GM18508 (cell line): ENCODE measurements around the gene ZFYVE28.

Experiments
- ATAC-seq: cut with Tn5 transposase; IDR thresholded peaks from one replicate; pipeline ENCODE4 v1.9.1; 2021; ENCODE audit warnings: moderate number of reproducible peaks; ENCODE audit not compliant: insufficient read depth, unreplicated experiment

The ZFYVE28 gene

DNA sequence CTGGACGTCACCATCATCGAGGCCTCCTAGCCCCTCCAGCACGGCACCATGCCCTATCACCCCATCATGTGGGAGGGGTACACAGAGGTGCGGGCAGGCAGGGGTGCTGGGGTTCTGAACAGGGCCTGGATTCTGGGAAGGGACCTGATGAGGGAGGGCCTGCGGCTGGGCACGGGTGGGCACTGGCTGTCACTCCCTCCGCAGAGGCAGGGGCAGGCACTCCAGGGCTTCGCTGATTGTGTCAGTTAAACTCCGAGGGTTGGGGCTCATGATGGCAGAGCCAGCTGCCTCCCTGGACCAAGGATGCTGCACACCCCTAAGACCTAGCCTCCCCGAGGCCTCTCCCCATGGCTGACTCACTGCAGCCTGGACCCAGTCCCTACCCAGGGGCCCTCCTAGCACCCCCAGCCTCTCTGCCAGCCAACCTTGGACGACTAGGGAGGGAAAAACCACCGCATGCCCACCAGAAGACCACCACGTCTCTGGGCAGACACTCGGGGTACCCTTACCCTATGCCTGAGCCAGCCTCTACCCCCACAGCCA, 45.9 kb downstream of the ZFYVE28 start:
- no peak for ATAC-seq

DNA sequence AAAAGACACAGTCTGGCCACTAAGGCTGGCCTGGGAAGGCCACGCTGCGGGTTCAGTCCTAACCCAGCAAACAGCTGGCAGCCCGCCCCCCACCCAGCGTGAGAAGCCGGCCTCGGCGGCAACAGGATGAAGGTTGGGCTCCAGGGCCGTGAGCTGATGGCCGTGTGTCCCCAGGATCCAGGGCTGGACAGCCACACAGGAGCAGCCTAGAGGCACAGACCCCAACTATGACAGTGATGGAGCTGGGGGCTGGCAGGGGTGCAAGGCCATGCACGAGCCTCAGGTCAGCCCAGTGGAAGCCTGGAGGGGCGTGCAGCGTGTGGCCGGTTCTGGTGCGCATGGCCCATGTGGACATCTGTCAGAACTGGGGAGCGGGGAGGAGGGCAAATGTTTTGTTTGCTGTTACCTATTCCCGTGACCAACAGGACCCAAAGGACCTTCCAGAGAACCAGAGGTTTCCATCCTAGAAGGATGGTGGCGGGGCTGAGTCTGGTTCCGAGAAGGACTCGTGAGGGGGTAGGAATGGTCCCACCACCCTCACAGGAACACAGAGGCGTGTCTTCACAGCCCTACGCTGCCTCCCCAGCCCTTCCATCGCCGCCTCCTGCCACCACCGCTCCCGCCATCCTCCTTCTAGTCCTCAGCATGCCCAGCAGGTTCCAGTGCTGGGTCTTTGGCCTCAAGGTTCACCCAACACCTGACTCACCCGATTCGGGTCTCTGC, 46.5 kb downstream of the ZFYVE28 start:
- ATAC-seq = no peak

DNA sequence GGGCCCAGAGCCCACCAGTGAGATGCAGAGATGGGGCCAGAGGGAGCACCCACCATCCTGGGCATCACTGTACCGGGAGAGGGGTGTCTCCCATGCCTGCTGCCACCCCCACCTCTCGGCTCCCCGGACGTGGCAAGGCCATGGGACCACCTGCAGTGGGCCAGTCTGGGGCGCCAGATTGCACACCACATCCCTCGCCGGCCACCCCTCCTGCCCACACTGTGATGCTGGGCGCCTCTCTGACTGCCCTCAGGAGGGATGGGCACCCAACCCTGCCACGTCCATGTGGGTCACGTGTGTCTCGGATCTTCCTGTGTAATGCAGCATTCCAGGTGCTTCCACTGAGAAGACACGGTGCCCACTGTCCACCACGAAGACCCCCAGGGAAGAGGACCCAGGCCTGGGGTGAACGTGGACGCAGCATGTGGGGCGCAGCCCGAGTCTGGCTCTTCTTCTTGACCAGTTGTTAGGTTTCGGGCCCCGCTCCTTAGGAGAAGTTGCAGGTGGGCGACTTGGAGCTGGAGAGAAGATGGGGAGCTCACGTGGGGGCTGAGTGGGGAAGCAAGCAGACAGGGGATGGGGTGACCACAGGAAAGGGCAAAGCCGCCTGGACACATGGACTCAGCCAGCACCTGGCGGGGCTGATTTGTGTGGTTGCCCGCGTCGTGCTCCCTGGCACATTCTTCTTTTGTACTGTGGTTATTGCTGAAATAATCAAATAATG, 47.7 kb downstream of the ZFYVE28 start:
- ATAC-seq = no peak

DNA sequence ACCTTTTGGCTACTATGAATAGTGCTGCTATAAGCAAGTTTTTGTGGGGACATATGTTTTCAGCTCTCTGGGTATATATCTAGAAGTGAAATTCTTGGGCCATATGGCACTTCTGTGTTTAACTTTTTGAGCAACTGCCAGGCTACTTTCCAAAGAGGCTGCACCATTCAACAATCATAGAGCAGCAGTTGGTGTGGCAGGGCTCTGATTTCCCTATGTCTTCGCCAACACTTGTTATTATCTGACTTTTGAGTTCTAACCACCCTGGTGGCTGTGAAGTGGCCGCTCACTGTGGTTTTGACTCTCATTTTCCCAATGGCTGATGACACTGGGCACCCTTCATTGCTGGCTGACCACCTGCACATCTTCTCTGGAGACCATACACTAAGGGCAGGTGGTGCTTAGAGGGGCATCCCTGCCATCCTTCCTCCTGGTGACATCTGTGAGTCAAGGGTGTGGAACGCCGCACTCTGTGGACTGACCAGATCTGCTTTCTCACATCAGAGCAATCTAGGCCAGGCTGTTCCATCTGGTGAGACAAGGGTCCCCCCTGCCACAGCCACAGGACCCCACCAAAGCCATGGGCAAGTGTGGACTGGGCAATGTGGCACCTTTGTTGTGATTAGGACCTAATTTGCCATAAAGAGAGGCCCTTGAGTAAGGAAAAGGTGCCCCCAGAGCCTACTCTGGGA, 49.6 kb downstream of the ZFYVE28 start:
- ATAC-seq = no peak

DNA sequence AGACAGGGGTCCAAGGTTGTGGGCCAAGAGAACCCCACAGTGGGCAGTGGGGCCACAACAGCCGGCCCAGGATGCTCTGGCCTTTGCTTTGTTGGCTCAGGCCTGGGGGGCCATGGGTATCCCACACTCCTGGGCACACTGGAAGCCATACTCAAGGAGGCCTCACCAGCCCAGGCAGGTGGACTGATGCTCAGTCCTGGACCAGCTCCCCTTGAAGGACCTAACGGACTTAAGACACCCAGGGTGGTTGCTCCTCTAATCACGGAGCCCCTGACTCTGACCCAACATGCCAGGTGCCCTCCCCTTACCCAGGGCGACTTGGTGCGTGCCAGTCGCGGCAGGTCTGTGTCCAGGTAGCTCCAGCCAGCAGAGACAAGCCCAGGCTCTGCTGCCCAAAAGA, 50.8 kb downstream of the ZFYVE28 start:
- no peak for ATAC-seq

DNA sequence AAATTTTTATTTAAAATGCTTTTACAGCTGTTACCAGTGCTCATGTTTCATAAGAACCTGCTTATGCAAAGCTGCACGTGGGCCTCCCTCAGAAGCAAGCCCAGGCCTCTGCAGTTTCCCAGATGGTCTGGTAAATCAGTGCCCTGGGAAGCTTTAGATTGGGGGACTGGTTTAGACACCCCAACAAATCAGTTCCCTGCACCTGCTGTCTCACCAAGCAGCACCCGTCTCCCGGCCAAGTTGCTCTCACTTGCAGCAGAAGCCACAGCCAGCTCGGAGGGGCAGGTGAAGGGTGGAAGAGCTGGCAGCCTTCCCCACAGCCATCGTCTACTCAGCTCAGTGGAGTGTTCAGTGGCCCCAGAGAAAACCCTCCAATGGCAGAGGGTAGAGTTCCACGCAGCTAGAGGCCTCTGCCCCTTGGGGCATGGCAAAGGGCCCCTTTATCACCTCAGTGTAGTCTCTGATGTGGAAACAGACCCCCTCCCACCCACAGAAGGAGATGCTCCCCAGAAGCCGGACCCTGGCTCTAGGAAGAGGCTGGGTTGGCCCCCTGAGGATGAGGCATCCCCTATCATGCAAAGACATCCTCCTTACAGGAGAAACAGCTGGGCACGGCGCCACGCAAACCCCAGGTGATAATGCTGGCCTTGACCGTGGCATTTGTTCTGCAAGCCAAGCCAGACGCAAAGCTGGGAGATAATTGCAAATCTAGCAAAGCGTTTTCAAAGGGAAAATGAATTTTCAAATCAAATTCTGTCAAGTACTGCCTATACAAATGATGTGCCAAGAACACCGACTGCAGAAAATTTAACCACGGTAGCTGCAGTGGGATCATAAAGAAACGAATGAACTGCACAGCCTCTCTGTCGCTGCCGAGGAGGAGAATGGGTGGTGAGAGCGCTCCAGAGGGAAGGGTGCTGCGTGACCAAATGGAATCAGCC, 51.9 kb downstream of the ZFYVE28 start:
- ATAC-seq = no peak

DNA sequence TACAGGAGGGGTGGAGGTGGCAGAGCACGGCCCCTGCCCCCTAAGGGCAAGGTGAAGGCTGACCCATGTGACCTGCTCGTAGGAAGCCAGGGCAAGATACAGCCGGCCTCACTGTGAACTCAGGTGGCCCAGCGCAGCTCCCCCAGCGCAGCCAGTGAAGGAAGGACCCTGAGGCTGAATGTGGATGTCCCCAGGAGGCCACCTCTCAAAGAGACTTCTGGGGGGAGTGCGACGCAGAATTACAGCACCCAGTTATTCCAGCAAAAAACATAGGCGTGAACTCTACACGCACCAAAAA, 52.6 kb downstream of the ZFYVE28 start:
- ATAC-seq = no peak

DNA sequence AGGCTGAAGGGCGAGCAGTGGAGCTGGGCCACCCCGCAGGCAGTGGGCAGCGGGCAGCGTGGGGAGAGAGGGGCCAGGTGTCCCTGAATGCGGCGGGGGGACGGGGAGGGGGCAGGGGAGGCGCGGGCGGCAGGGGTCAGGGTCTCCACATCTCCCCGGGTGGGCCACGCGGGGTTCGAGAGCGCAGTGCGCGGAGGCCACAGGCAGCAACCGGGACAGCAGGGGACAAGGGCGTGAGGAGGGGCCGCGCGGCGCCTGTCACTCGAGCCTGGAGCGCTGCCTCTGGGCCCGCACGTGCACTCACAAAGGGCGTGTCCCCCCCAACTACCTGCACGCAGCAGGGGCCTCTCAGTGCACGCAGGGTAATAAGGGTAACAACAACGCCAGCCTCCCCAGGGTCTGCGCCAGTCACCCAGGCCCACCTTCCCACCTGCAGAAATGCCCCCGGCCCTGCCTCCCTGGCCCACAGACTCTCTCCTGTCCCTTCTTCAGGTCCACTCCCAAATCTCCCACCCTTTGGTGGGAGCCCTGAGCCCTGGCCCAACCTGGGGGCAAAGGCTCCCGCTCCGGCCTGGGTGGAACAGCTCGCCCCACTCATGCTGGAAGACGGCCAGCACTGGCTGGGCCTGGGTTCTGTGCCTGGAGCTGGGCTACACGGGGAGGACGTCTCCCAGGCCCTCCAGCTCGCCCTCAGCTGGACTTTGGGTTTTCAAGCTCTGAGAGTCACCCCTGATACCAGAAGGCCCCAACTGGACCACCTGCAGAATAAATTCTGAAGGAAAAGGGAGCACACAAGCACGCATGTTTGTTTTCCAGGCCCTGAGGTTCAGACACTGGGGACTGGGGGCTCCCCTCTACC, 53.2 kb downstream of the ZFYVE28 start:
- no peak for ATAC-seq

DNA sequence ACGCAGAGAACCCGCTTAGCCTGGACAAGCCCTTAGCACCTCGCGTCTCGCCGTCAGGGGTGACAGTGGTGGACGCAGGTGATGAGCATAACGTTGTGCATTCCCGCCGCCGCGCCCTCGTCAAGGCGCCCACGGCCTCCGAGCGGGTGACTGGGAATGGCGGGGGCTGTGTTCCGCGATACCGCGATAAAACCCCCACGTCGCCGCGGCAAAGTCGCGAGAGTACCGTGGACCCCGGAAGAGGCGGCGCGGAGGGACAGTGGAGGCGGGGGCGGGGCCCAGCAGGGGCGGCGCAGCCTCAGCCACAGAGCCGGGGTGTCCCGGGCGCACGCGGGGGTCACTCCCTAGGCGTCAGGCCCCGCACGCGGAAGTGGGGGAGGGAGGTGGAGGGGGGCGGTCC, 53.8 kb downstream of the ZFYVE28 start:
- ATAC-seq = no peak

DNA sequence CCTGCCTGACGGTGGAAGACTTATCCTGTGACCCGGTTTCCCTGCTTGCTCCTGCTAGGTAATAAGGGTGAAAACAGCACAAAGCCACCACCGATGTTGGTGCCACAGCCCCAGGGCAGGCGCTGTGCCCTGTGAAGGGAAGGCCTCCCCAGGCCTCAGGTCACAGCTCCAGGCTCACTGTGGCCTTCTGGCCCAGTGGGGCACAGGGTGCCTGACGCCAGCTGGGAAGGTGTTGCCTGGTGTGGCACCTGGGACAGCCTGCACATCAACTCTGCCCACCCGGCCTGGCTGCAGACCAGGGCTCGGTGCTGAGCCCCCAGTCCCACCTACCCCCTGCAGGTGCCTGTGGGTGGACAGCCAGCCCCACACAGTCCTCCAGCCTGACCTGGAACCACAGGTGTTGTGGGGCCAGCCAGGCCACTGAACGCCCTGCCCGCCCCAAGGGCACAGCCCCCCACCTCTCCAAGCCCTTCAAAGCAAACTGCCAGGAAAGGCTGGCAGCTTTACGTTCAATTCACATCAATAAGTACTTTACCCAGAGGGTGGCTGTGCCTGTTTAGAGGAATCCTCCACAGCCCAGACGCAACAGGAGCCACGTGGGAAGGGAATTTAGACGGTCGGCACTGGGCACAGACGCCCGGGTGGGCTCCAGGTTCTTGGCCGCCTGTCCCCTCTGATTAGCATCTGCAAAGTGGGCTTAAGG, 54.3 kb downstream of the ZFYVE28 start:
- no peak for ATAC-seq

DNA sequence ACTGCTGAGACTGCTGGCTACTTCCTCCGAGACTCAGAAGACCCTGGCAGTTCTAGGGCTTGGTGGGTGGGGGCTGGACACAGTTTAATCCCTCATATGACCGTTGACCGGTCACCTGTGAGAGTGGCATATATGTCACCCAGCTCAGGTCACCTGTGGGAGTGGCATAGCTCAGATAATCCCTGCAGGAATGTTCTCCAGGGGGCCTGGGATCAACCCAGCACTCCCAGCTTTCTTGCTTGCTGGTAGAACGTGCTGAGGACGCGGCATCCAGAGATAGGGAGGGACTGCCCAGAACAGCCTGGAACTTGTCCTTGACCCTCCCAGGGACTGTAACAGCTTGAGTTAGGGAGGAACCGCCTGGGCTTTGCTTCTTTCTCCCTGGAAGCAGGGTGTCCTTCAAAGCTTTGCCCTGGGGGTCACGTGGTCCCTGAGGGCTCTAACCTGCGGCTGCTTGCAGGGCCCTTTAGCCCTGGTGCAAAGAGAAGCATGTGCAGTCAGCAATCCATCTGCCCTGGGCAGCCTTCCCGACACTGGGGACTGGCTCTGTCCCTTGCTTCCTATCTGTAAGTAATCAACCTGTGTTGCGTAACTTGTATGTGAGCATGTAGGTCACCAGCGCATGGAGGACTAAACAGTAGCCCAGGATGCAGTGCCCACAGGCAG, 55.3 kb downstream of the ZFYVE28 start:
- no peak for ATAC-seq

DNA sequence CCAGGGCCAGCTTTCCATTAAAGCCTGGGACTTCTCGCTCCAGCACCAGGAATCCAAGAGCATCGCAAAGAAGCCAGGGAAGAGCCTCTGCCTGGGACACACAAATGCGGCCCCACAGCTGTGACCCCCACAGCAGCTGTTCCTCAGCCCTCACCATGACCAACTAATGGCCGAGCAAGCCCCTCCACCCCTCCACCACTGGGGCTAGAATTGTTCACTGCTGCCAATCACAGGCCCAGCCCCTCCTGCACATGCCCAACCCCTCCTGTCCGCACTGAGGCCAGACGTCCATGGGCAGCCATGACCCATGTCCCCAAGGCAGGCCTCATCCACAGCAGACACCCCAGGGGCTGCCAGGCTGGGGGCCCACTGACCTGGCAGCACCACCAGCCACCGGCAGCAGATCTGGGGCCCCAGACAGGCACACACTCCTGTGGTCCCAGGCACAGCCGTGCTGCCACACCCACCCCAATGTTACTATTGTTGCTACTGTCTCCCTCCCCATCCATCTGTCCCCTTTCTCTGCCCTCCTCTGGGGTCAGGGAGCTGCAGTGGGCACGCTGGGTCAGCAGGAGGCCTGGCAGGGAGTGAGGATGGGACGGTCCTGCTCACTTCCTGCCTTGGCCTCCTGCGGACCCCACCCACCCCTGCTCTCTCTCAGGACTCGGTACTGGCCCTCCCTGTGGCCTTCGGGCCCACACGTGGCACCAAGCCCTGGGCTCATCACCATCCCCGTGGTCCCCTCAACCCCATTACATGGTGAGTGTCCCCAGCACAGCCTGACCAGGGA, 56.0 kb downstream of the ZFYVE28 start:
- no peak for ATAC-seq

DNA sequence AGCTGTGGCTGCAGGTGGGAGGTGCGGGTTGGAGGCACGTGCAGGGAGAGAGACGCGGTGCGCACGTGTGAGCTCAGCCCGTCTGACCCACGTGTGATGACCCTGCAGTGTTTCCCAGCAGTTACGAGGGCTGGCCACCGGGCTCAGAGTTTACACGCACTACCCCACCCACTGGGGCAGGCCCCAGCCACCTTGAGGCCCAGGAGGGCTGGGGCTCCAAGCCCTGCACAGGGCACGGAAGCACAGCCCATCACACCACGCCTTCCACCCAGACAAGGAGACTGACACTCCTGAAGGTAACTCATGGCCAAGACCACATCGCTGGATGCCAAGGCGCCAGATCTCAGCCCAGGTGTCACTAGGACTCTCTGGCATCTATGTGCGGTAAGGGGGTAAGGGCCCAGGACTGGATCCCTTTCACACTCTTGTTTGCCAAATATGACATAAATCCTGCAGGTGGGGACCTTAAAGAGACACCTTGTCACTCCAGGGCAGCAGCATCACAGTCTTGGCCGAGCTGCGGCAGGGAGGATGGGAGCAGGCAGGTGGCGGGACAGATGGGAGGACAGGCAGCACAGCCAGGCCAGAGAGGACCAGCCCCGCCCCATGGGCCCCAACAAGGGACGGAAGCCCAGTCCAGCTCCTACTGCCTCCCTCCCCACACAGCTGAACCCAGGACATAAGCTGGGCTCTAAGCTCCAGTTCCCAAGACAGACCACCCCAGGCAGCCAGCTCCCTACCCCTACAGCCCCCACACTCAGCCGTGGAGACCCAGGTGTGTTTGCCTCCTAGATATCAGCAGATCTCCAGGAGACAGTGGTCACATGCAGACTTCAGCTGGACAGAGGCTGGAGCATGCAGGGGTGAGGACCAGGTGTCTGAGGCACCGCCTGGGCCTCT, 56.8 kb downstream of the ZFYVE28 start:
- ATAC-seq = no peak

DNA sequence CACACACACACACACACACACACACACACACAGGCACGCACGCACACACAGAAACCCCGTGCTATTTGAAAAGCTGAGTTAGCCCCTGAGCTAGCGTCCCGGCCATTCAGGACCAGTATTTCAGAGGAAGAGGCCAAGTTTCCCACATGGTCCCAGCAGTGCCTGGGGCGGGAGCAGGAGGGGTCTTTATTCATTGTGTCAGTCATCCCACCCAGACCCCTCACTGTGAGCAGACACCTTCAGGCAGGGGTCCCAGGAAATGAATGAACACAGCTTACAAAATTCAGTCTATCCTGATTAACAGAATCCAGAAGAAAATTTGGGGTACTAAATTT, 58.1 kb downstream of the ZFYVE28 start:
- ATAC-seq = no peak

DNA sequence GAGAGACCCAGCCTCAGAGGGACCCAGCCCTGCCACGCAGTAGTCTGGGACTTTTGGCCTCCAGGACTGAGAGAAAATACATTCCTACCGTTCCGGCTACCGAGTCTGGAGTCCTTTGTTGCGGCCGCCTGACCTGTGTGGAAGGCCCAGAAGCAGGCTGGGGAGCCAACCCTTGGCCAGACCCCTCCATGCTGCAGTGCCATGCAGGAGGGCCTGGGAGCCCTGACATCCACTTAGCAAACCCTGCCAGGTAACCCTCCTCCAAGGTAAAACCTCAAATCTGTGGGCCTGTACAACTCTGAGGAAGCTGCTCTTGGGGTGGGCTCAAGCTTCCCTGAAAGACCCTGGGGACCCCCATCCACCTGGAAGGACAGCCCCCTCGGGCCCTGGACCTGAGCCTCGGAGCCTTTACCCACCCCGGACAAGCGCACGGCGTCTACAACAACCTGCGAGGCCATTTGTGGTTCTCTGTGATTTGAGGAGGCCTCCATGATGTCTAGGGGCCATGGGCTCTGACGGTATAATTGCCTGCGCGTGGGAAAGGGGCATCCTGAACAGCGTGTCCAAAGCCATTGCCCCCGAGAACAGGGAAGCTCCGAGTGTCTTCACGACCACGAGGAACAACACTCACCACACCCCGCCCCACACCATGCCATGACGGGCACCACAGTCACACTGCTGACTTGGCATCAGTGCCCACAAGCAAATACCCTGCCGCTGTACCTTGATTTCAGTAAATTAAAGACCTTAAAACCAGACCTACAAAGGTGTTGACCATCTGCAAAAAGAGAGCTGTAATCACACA, 58.7 kb downstream of the ZFYVE28 start:
- no peak for ATAC-seq
